Natural killer cell (primary cell): Measurements from ENCODE around the gene DOK6. TPM values are rescaled to one million over a fixed set of nuclear protein-coding genes. Genes with fewer than 3 reads are reported as not detected.
A peak's percentile ranks its signal among the peaks of the same experiment; 100 is the strongest.

Experiments
- ATAC-seq, 3 donors: fragments of 150-1000 bp in 2 of 3; fragments of 200-7000 bp in 1 of 3; cut with Tn5 transposase; 1 replicate in 1 of 3; 2 replicates in 2 of 3; pipeline ENCODE4 v1.10.0; 2021; ENCODE audit warnings: mild to moderate bottlenecking in 2 of 3, moderate library complexity in 2 of 3
- DNase-seq, 2 donors: peaks; one replicate each; pipeline versions ENCODE4 v3.0.0 to v3.0.0-alpha.2; 2013 to 2021; ENCODE audit warnings: mixed read lengths in 1 of 2
- H3K27ac ChIP-seq: one replicate; pipeline ENCODE4 v1.5.1; 2013; ENCODE audit warnings: mild to moderate bottlenecking, low read length
- H3K27me3 ChIP-seq: one replicate; pipeline ENCODE4 v1.6.1; 2013; ENCODE audit warnings: low read length; ENCODE audit not compliant: control insufficient read depth, insufficient read depth
- H3K36me3 ChIP-seq: one replicate; pipeline ENCODE4 v1.6.1; 2013; ENCODE audit warnings: low read length; ENCODE audit not compliant: control insufficient read depth, insufficient read depth
- H3K4me1 ChIP-seq: one replicate; pipeline ENCODE4 v1.6.1; 2013; ENCODE audit warnings: low read length; ENCODE audit not compliant: control insufficient read depth, insufficient read depth
- H3K4me3 ChIP-seq: one replicate; pipeline ENCODE4 v1.5.1; 2013; ENCODE audit warnings: low read length
- H3K9me3 ChIP-seq: one replicate; pipeline ENCODE4 v1.6.1; 2013; ENCODE audit warnings: low read length; ENCODE audit not compliant: control insufficient read depth, insufficient read depth
- H3K27ac Mint-ChIP-seq, 2 donors: one replicate each; pipeline ENCODE4 v1.8.0; 2022; ENCODE audit warnings: mild to moderate bottlenecking in 2 of 2, mixed read lengths in 2 of 2, moderate library complexity in 1 of 2
- H3K27me3 Mint-ChIP-seq, 2 donors: one replicate each; pipeline ENCODE4 v1.8.0; 2022; ENCODE audit warnings: low read depth in 2 of 2, mixed read lengths in 2 of 2
- H3K36me3 Mint-ChIP-seq: one replicate; pipeline ENCODE4 v1.8.0; 2022; ENCODE audit warnings: mixed read lengths
- H3K4me1 Mint-ChIP-seq, 2 donors: one replicate each; pipeline ENCODE4 v1.8.0; 2022; ENCODE audit warnings: mixed read lengths in 2 of 2
- H3K4me3 Mint-ChIP-seq: one replicate; pipeline ENCODE4 v1.8.0; 2022; ENCODE audit warnings: mild to moderate bottlenecking, moderate library complexity, mixed read lengths
- H3K9me3 Mint-ChIP-seq, 2 donors: one replicate each; pipeline ENCODE4 v1.8.0; 2022; ENCODE audit warnings: mixed read lengths in 2 of 2
- CTCF ChIP-seq: fragments of 200-600 bp; IDR thresholded peaks from one replicate; pipeline ENCODE4 v1.8.0; 2022; ENCODE audit warnings: antibody characterized with exemption
- WGBS: methylation state at CpG from one replicate; pipeline ENCODE4 v1.1.7; 2013; ENCODE audit warnings: missing lambda C conversion rate; ENCODE audit not compliant: insufficient coverage; 5-methylcytosine and 5-hydroxymethylcytosine counted together
- intact Hi-C: fragments of 100-400 bp; cut with micrococcal nuclease; formaldehyde crosslinking; loops from one replicate; pipeline ENCODE4 v1.14.2; 2022
- total RNA-seq, 4 donors: library from RNA; stranded (reverse); fragments of 120-200 nt in 1 of 4; gene quantifications; one replicate each; pipeline versions ENCODE4 v1.2.3 to v1.2.4, GENCODE V29; 2013 to 2022

DOK6 gene
- total RNA-seq, 3 donors from 2014 or later (not counting 1 experiment from before 2014, with no cell fraction given) = 0.02 TPM; not detected in 2

DNA sequence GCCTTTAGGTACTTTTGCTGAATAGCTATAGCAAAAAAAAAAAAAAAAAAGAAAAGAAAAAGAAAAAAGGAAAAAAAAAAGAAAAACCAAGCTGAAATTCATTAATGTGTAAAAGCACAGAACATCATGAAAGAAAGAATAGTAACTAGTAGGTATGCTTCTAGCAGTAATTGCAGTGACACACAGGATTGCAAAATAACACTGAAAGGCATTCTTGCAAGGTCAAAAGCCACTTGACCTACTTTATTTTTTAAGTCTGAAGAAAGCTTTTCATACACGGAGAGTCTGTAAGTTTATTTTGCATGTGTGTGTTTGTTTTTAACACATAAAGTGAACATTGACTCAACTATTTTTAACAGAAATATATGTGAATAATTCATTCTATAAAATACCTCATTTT, 54.4 kb downstream of the DOK6 start:
- H3K27ac ChIP-seq = no peak overlapping the region
- Mint-ChIP-seq H3K4me3 (no peak overlapping the region), H3K9me3 (no peaks in the 10 kb centered on the region), H3K4me1 (no peaks in the 10 kb centered on the region), H3K27me3 (no peaks in the 10 kb centered on the region), H3K36me3 (no peaks in the 10 kb centered on the region), H3K27ac (no peak overlapping the region)
- no peaks in the 10 kb centered on the region for H3K4me1 ChIP-seq
- DNase-seq (no peak), ATAC-seq (no peak)
- TF ChIP-seq CTCF = no peak
- H3K27me3 ChIP-seq = no peaks in the 10 kb centered on the region
- intact Hi-C loops = no loop called here
- WGBS = no CpG with 5 or more reads among the region's 1 CpG
- no peak overlapping the region for H3K4me3 ChIP-seq
- H3K36me3 ChIP-seq = no peaks in the 10 kb centered on the region
- H3K9me3 ChIP-seq = no peaks in the 10 kb centered on the region

DNA sequence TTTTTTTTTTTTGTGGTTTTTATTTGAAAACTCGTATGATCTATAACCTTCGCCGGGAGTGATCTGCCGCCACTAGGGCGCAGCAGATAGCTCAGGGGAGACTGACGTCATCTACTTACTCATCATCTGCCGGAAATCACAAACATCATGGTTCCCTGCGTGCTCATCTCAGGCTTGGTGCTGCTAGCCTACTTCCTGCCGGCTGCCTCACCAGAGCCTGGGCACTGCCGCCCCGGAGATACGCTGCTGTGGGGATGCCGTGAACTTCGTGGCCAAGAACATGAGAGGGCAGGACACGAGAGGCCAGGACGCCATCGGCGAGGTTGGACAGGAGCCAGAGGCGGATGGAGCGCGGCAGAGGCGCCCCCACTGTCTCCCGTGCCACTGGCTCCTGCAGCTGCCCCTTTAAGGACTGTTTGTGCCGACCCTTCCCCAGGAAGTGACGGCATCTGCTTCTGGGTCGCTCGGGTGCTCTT, 68.8 kb downstream of the DOK6 start:
- Mint-ChIP-seq H3K4me3 (no peak overlapping the region), H3K9me3 (no peaks in the 10 kb centered on the region), H3K27ac (no peak overlapping the region), H3K4me1 (no peaks in the 10 kb centered on the region), H3K36me3 (no peaks in the 10 kb centered on the region), H3K27me3 (peaks cover 0 to 9% of the 10 kb centered on the region in 2 donors)
- ATAC-seq (peak in 2 of 3 donors; percentile 54 to 57), DNase-seq (peak in 1 of 2 donors; percentile 56)
- 88% methylated on average over 27 of the region's 27 CpGs for WGBS
- Histone ChIP-seq H3K4me3 (no peak overlapping the region), H3K9me3 (no peaks in the 10 kb centered on the region), H3K4me1 (no peaks in the 10 kb centered on the region), H3K27ac (no peak overlapping the region), H3K36me3 (no peaks in the 10 kb centered on the region), H3K27me3 (no peaks in the 10 kb centered on the region)
- no peak for TF ChIP-seq CTCF
- intact Hi-C loops = no loop called here

- Mint-ChIP-seq H3K4me3 (no peak overlapping the region), H3K4me1 (no peaks in the 10 kb centered on the region), H3K27ac (no peak overlapping the region), H3K9me3 (no peaks in the 10 kb centered on the region), H3K36me3 (no peaks in the 10 kb centered on the region), H3K27me3 (peaks cover 12 to 22% of the 10 kb centered on the region in 2 donors)
- no peaks in the 10 kb centered on the region for H3K4me1 ChIP-seq
- WGBS = 64% methylated on average over 5 of the region's 5 CpGs
- H3K36me3 ChIP-seq = no peaks in the 10 kb centered on the region
- no peaks in the 10 kb centered on the region for H3K27me3 ChIP-seq
- intact Hi-C loops = no loop called here
- H3K9me3 ChIP-seq = no peaks in the 10 kb centered on the region
- no peak for TF ChIP-seq CTCF
- DNase-seq (no peak), ATAC-seq (no peak)
- H3K4me3 ChIP-seq = no peak overlapping the region
- H3K27ac ChIP-seq = no peak overlapping the region
These were observed 79.8 kb downstream of the DOK6 start for GRCh38 chr18:69480460-69480859.

GRCh38 chr18:69483574-69483973, 82.9 kb downstream of the DOK6 start:
- ATAC-seq (no peak), DNase-seq (no peak)
- H3K4me3 Mint-ChIP-seq = no peak overlapping the region
- Histone ChIP-seq H3K36me3 (no peaks in the 10 kb centered on the region), H3K4me3 (no peak overlapping the region), H3K27me3 (no peaks in the 10 kb centered on the region), H3K4me1 (no peaks in the 10 kb centered on the region), H3K9me3 (no peaks in the 10 kb centered on the region), H3K27ac (no peak overlapping the region)
- H3K4me1 Mint-ChIP-seq = no peaks in the 10 kb centered on the region
- no peak overlapping the region for H3K27ac Mint-ChIP-seq
- peaks cover 0 to 3% of the 10 kb centered on the region in 2 donors for H3K9me3 Mint-ChIP-seq
- no peak for TF ChIP-seq CTCF
- no peaks in the 10 kb centered on the region for H3K36me3 Mint-ChIP-seq
- 79% methylated on average over 3 of the region's 5 CpGs for WGBS
- intact Hi-C loops = no loop called here
- peaks cover 8 to 21% of the 10 kb centered on the region in 2 donors for H3K27me3 Mint-ChIP-seq
